Astrocyte (in vitro differentiated cells and primary cell): Measurements from ENCODE around the gene DHX58. TPM values are rescaled to one million over a fixed set of nuclear protein-coding genes. Genes with fewer than 3 reads are reported as not detected.

Experiments
- DNase-seq: peaks from one replicate; pipeline ENCODE4 v3.0.0-alpha.2; 2010; ENCODE audit warnings: low read depth
- FAIRE-seq: peaks from 2 replicates; lab custom pipeline; 2011; peaks lifted over from hg19 to GRCh38; lab: Jason Lieb, UNC
- H2AFZ ChIP-seq: 2 replicates; pipeline ENCODE4 v1.6.0; 2012; ENCODE audit warnings: low read depth, low read length, inconsistent platforms
- H3K27ac ChIP-seq: 2 replicates; pipeline ENCODE4 v1.5.1; 2011; ENCODE audit warnings: low read depth, low read length, inconsistent platforms
- H3K27me3 ChIP-seq: 2 replicates; pipeline ENCODE4 v1.6.0; 2011; ENCODE audit warnings: low read length, inconsistent platforms; ENCODE audit not compliant: insufficient read depth
- H3K36me3 ChIP-seq: 2 replicates; pipeline ENCODE4 v1.5.1; 2011; ENCODE audit warnings: low read length, inconsistent platforms; ENCODE audit not compliant: insufficient read depth
- H3K4me1 ChIP-seq: 2 replicates; pipeline ENCODE4 v1.5.1; 2011; ENCODE audit warnings: low read length, inconsistent platforms; ENCODE audit not compliant: insufficient read depth
- H3K4me2 ChIP-seq: 2 replicates; pipeline ENCODE4 v1.6.0; 2012; ENCODE audit warnings: low read length, inconsistent platforms
- H3K4me3 ChIP-seq: 2 replicates; pipeline ENCODE4 v1.5.1; 2011; ENCODE audit warnings: low read depth, mild to moderate bottlenecking, low read length, inconsistent platforms; ENCODE audit not compliant: insufficient read depth
- H3K79me2 ChIP-seq: 2 replicates; pipeline ENCODE4 v1.6.0; 2012; ENCODE audit warnings: mild to moderate bottlenecking, low read length, inconsistent platforms; ENCODE audit not compliant: insufficient read depth
- H3K9ac ChIP-seq: 2 replicates; pipeline ENCODE4 v1.6.0; 2012; ENCODE audit warnings: mild to moderate bottlenecking, low read length, inconsistent platforms
- H3K9me3 ChIP-seq: 2 replicates; pipeline ENCODE4 v1.5.1; 2012; ENCODE audit warnings: low read depth, mild to moderate bottlenecking, low read length, inconsistent platforms; ENCODE audit not compliant: insufficient read depth
- H4K20me1 ChIP-seq: 2 replicates; pipeline ENCODE4 v1.6.0; 2012; ENCODE audit warnings: low read length, inconsistent platforms; ENCODE audit not compliant: insufficient read depth
- H3K27ac Mint-ChIP-seq: one replicate; pipeline ENCODE4 v1.8.0; 2021; ENCODE audit warnings: mild to moderate bottlenecking, mixed read lengths; ENCODE audit not compliant: unreplicated experiment
- H3K27me3 Mint-ChIP-seq: one replicate; pipeline ENCODE4 v1.8.0; 2021; ENCODE audit warnings: low read depth, mixed read lengths; ENCODE audit not compliant: unreplicated experiment
- H3K36me3 Mint-ChIP-seq: one replicate; pipeline ENCODE4 v1.8.0; 2021; ENCODE audit warnings: low read depth, mixed read lengths; ENCODE audit not compliant: unreplicated experiment
- H3K4me1 Mint-ChIP-seq: one replicate; pipeline ENCODE4 v1.8.0; 2021; ENCODE audit warnings: low read depth, mixed read lengths; ENCODE audit not compliant: unreplicated experiment
- H3K4me3 Mint-ChIP-seq: one replicate; pipeline ENCODE4 v1.8.0; 2021; ENCODE audit warnings: mild to moderate bottlenecking, moderate library complexity, mixed read lengths; ENCODE audit not compliant: unreplicated experiment
- H3K9me3 Mint-ChIP-seq: one replicate; pipeline ENCODE4 v1.8.0; 2021; ENCODE audit warnings: mild to moderate bottlenecking, mixed read lengths; ENCODE audit not compliant: unreplicated experiment
- CTCF ChIP-seq: IDR thresholded peaks from 2 replicates; pipeline ENCODE4 v1.5.1; 2011; ENCODE audit warnings: low read depth, mild to moderate bottlenecking, inconsistent platforms, low read length, moderate library complexity; ENCODE audit not compliant: insufficient read depth
- EZH2 ChIP-seq: IDR thresholded peaks from 2 replicates; pipeline ENCODE4 v1.6.1; 2012; ENCODE audit warnings: mild to moderate bottlenecking, low read length, inconsistent platforms; ENCODE audit not compliant: insufficient read depth
- total RNA-seq: library from RNA; stranded (reverse); gene quantifications from 2 replicates; pipeline ENCODE4 v1.2.1, GENCODE V29; 2021

Gene DHX58
- total RNA-seq, 1 donor from 2014 or later: 5.4 TPM

DNA sequence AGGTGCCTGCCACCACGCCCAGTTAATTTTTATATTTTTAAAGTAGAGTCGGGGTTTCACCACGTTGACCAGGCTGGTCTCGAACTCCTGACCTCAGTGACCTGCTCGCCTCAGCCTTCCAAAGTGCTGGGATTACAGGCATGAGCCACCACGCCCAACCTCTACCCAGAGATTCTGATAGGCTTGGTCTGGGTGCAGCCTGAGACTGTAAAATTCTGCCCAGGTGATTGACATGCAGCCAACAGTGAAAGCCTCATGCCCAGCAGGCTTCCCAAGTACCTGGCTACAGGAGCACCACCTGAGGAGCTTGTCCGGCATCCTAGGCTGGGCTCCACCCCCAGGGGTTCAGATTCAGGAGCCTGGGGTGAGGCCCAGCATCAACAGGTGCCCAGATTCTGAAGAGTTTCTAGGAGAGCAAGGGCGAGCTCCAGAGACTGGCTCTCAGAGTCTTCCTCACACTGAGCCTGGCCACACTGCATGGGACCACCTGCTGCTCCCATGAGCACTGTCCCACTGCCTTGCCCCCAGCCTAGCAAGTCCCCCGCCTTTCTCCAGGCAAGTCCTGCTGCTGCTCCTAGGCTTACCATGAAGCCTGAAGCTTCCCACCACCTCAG, 30.9 kb downstream of the DHX58 start:
- Histone ChIP-seq H2AFZ (no peak overlapping the region), H3K4me3 (no peak overlapping the region), H3K4me2 (no peak overlapping the region), H3K27me3 (peaks cover 4% of the 10 kb centered on the region), H4K20me1 (no peaks in the 10 kb centered on the region), H3K9me3 (no peaks in the 10 kb centered on the region), H3K4me1 (no peaks in the 10 kb centered on the region), H3K27ac (no peak overlapping the region), H3K9ac (no peak overlapping the region), H3K79me2 (no peaks in the 10 kb centered on the region), H3K36me3 (no peaks in the 10 kb centered on the region)
- TF ChIP-seq CTCF (no peak), EZH2 (no peak)
- FAIRE-seq (no peak), DNase-seq (no peak)
- H3K4me1 Mint-ChIP-seq: no peaks in the 10 kb centered on the region
- peaks cover 19% of the 10 kb centered on the region for H3K27me3 Mint-ChIP-seq
- no peaks in the 10 kb centered on the region for H3K9me3 Mint-ChIP-seq
- H3K4me3 Mint-ChIP-seq: no peak overlapping the region
- H3K36me3 Mint-ChIP-seq: no peaks in the 10 kb centered on the region
- H3K27ac Mint-ChIP-seq: no peak overlapping the region

GRCh38 chr17:42079541-42079940, 33.0 kb downstream of the DHX58 start:
- Mint-ChIP-seq H3K4me3 (no peak overlapping the region), H3K36me3 (no peaks in the 10 kb centered on the region), H3K9me3 (no peaks in the 10 kb centered on the region), H3K4me1 (no peaks in the 10 kb centered on the region), H3K27me3 (peaks cover 26% of the 10 kb centered on the region), H3K27ac (no peak overlapping the region)
- Histone ChIP-seq H3K4me2 (no peak overlapping the region), H3K36me3 (no peaks in the 10 kb centered on the region), H3K27ac (no peak overlapping the region), H3K9ac (no peak overlapping the region), H3K27me3 (peaks cover 4% of the 10 kb centered on the region), H3K79me2 (no peaks in the 10 kb centered on the region), H3K4me1 (no peaks in the 10 kb centered on the region), H3K4me3 (no peak overlapping the region), H4K20me1 (no peaks in the 10 kb centered on the region), H3K9me3 (no peaks in the 10 kb centered on the region), H2AFZ (no peak overlapping the region)
- no peak for DNase-seq
- TF ChIP-seq CTCF: no peak
- no peak for TF ChIP-seq EZH2
- FAIRE-seq: no peak

GRCh38 chr17:42078396-42079043, 34.0 kb downstream of the DHX58 start:
- Mint-ChIP-seq H3K27ac (no peak overlapping the region), H3K9me3 (no peaks in the 10 kb centered on the region), H3K4me3 (no peak overlapping the region), H3K4me1 (no peaks in the 10 kb centered on the region), H3K36me3 (no peaks in the 10 kb centered on the region), H3K27me3 (peaks cover 34% of the 10 kb centered on the region)
- TF ChIP-seq EZH2 (no peak), CTCF (no peak)
- DNase-seq (no peak), FAIRE-seq (no peak)
- Histone ChIP-seq H3K9ac (no peak overlapping the region), H3K27me3 (peaks cover 4% of the 10 kb centered on the region), H3K36me3 (no peaks in the 10 kb centered on the region), H4K20me1 (no peaks in the 10 kb centered on the region), H3K4me3 (no peak overlapping the region), H3K9me3 (no peaks in the 10 kb centered on the region), H2AFZ (no peak overlapping the region), H3K27ac (no peak overlapping the region), H3K79me2 (no peaks in the 10 kb centered on the region), H3K4me2 (no peak overlapping the region), H3K4me1 (no peaks in the 10 kb centered on the region)
